ENCODE results near the gene ISL2. TPM values are rescaled to one million over a fixed set of nuclear protein-coding genes. Genes with fewer than 3 reads are reported as not detected.

ISL2 gene
- total and polyA plus RNA-seq, 9 of the 15 experiments (the other 6 are each of a cell fraction or from before 2014, with no cell fraction given), result 0.15 to 23.7 (median 4.0) TPM

- peak; percentile 62; the same call in 1 of the 2 replicates for TF ChIP-seq ETS1 (conservative IDR thresholded peaks at IDR 0.05; ENCODE audit: control insufficient read depth, low read depth, low read length)
- no peak for TF ChIP-seq ZNF655 (CRISPR knock-in tag; IDR thresholded peaks at IDR 0.05)
- TF ChIP-seq HINFP (tag; conservative IDR thresholded peaks at IDR 0.05; ENCODE audit: low read depth), result no peak
- TF ChIP-seq PHF21A (IDR thresholded peaks at IDR 0.05; ENCODE audit: borderline replicate concordance, low read depth), result peak; percentile 46; the same call in 1 of the 2 replicates
- no peak for TF ChIP-seq ZNF507 (tag; conservative IDR thresholded peaks at IDR 0.05)
- TF ChIP-seq NR2C2 (CRISPR knock-in tag; IDR thresholded peaks at IDR 0.05), result no peak
- no peak for TF ChIP-seq NR2C2 (tag; IDR thresholded peaks at IDR 0.05)
- 0 out of 2 replicates have a peak, but pooled peaks have one; percentile 39 for TF ChIP-seq ARID3B (CRISPR knock-in tag; IDR thresholded peaks at IDR 0.05; ENCODE audit: borderline replicate concordance)
- no peak for TF ChIP-seq RBM15 (IDR thresholded peaks at IDR 0.05; ENCODE audit: insufficient read depth, low read length)
- 0 out of 2 replicates have a peak, but pooled peaks have one; percentile 45 for TF ChIP-seq NKRF (IDR thresholded peaks at IDR 0.05; ENCODE audit: borderline replicate concordance)
- no peak for TF ChIP-seq ETS2 (tag; IDR thresholded peaks at IDR 0.05; ENCODE audit: borderline replicate concordance, poor library complexity, severe bottlenecking)
- TF ChIP-seq DPF2 (IDR thresholded peaks at IDR 0.05), result peak; percentile 60
- peak in 1 of 2 experiments; percentile 41 for TF ChIP-seq E2F6 (IDR thresholded peaks at IDR 0.05; ENCODE audit: borderline replicate concordance in 1 of 2, extremely low read depth in 1 of 2, insufficient read depth in 1 of 2, insufficient read length in 1 of 2, low read depth in 1 of 2, low read length in 1 of 2, poor library complexity in 1 of 2, severe bottlenecking in 1 of 2)
- TF ChIP-seq ZFP30 (CRISPR knock-in tag; IDR thresholded peaks at IDR 0.05; ENCODE audit: borderline replicate concordance), result no peak
- no peak for TF ChIP-seq MCM5 (IDR thresholded peaks at IDR 0.05; ENCODE audit: low read depth)
- TF ChIP-seq ERF (CRISPR knock-in tag; IDR thresholded peaks at IDR 0.05), result no peak
- no peak for TF ChIP-seq MEF2A (IDR thresholded peaks at IDR 0.05; ENCODE audit: control insufficient read depth, low read depth, low read length)
- TF ChIP-seq ZNF431 (CRISPR knock-in tag; IDR thresholded peaks at IDR 0.05), result no peak
These were observed 604 bp downstream of the ISL2 start (continued) for GRCh38 chr15:76337059-76337695.
